GM18868 (cell line): ENCODE data around the gene C2orf68.
"Not testable (repeated sequence)": the region's sequence is repeated elsewhere in the genome, so short reads cannot be mapped to it uniquely, and the experiment has no call there.

Experiments used
- ATAC-seq: cut with Tn5 transposase; IDR thresholded peaks from one replicate; pipeline ENCODE4 v1.9.1; 2021; ENCODE audit warnings: mild to moderate bottlenecking, moderate library complexity; ENCODE audit not compliant: unreplicated experiment

C2orf68 gene

GRCh38 chr2:85600235-85600575, 11.7 kb downstream of the C2orf68 start:
- ATAC-seq: no peak

- ATAC-seq: no peak
Observed at GRCh38 chr2:85599468-85600234, 12.2 kb downstream of the C2orf68 start.

- no peak for ATAC-seq
Observed at GRCh38 chr2:85598594-85599340, 13.1 kb downstream of the C2orf68 start.

GRCh38 chr2:85597241-85597640, 14.6 kb downstream of the C2orf68 start:
- no peak for ATAC-seq

- ATAC-seq: no peak
Observed at GRCh38 chr2:85596486-85597143, 15.3 kb downstream of the C2orf68 start.

- peak; percentile 4 for ATAC-seq
Observed at GRCh38 chr2:85596026-85596333, 15.9 kb downstream of the C2orf68 start.

GRCh38 chr2:85595301-85596025, 16.4 kb downstream of the C2orf68 start, which contains the start of gene RNF181:
Gene RNF181 (plus strand): TSS chr2:85595745. CDS start chr2:85595764, 19 bp downstream.
- peak; percentile 99 for ATAC-seq

GRCh38 chr2:85594715-85595300, 17.1 kb downstream of the C2orf68 start:
- ATAC-seq: no peak

- no peak for ATAC-seq
Observed at GRCh38 chr2:85593023-85593422, 18.8 kb downstream of the C2orf68 start.

GRCh38 chr2:85592299-85592698, 19.6 kb downstream of the C2orf68 start:
- ATAC-seq: not testable (repeated sequence)

- no peak for ATAC-seq
Observed at GRCh38 chr2:85591563-85591962, 20.3 kb downstream of the C2orf68 start.

- ATAC-seq: no peak
Observed at GRCh38 chr2:85590950-85591349, 20.9 kb downstream of the C2orf68 start.

- no peak for ATAC-seq
Observed at GRCh38 chr2:85589982-85590791, 21.7 kb downstream of the C2orf68 start.

- ATAC-seq: no peak
Observed at GRCh38 chr2:85589181-85589580, 22.7 kb downstream of the C2orf68 start.

GRCh38 chr2:85588645-85589044, 23.2 kb downstream of the C2orf68 start:
- ATAC-seq: no peak

GRCh38 chr2:85588236-85588635, 23.6 kb downstream of the C2orf68 start:
- ATAC-seq: no peak

- ATAC-seq: no peak
Observed at GRCh38 chr2:85585781-85586105, 26.1 kb downstream of the C2orf68 start.

GRCh38 chr2:85584857-85585780, 26.7 kb downstream of the C2orf68 start:
- ATAC-seq: peak; percentile 41

- peak; percentile 8 for ATAC-seq
Observed at GRCh38 chr2:85584354-85584856, 27.5 kb downstream of the C2orf68 start, which contains the start of gene VAMP5. Gene VAMP5 (plus strand): TSS chr2:85584431. CDS start chr2:85584491, 60 bp downstream.
